Gastrocnemius medialis (tissue), 4 donors: ENCODE results near the gene EIF2B1. TPM values are rescaled to one million over a fixed set of nuclear protein-coding genes. Genes with fewer than 3 reads are reported as not detected.

ENCODE experiments used
- ATAC-seq, 2 donors: fragments of 150-250 bp; one replicate each; pipeline ENCODE4 v1.9.1; 2016
- DNase-seq, 2 donors: peaks; one replicate each; pipeline ENCODE4 v3.0.0-alpha.2; 2019
- H3K27ac ChIP-seq, 4 donors: fragments of 200-600 bp; sonication (generic); 1 replicate in 1 of 4; 2 replicates in 3 of 4; pipeline ENCODE4 v1.5.1; 2016 to 2018; ENCODE audit warnings: mild to moderate bottlenecking in 2 of 4, moderate library complexity in 1 of 4
- H3K27me3 ChIP-seq, 3 donors: fragments of 200-600 bp; sonication (generic) in 2 of 3; 1 replicate in 1 of 3; 2 replicates in 2 of 3; pipeline versions ENCODE4 v1.5.1 to v1.6.0; 2016 to 2019; ENCODE audit warnings: mild to moderate bottlenecking in 1 of 3, moderate library complexity in 1 of 3
- H3K36me3 ChIP-seq, 2 donors: fragments of 200-600 bp; sonication (generic) in 1 of 2; one replicate each; pipeline ENCODE4 v1.5.1; 2017 to 2018
- H3K4me1 ChIP-seq, 2 donors: fragments of 200-600 bp; sonication (generic) in 1 of 2; one replicate each; pipeline ENCODE4 v1.5.1; 2016 to 2017; ENCODE audit warnings: mild to moderate bottlenecking in 2 of 2
- H3K4me3 ChIP-seq, 4 donors: fragments of 200-600 bp; sonication (generic) in 3 of 4; 1 replicate in 1 of 4; 2 replicates in 3 of 4; pipeline ENCODE4 v1.5.1; 2016 to 2019; ENCODE audit warnings: mild to moderate bottlenecking in 2 of 4
- H3K9me3 ChIP-seq, 3 donors: fragments of 200-600 bp; sonication (generic) in 2 of 3; 1 replicate in 1 of 3; 2 replicates in 2 of 3; pipeline ENCODE4 v1.5.1; 2016 to 2019
- CTCF ChIP-seq, 5 experiments: fragments of 450-650 bp in 3 of 5; fragments of 200-600 bp in 2 of 5; sonication (generic) in 2 of 5; IDR thresholded peaks in 4 of 5; conservative IDR thresholded peaks in 1 of 5; 1 replicate in 4 of 5; 2 replicates in 1 of 5; pipeline ENCODE4 v1.5.1; 2016 to 2019; ENCODE audit warnings: antibody characterized with exemption in 5 of 5, mild to moderate bottlenecking in 3 of 5, moderate library complexity in 3 of 5
- POLR2A ChIP-seq, 2 donors: fragments of 450-650 bp; IDR thresholded peaks; one replicate each; pipeline ENCODE4 v1.6.1; 2017; ENCODE audit warnings: antibody characterized with exemption in 2 of 2, mild to moderate bottlenecking in 2 of 2, moderate library complexity in 2 of 2
- in situ Hi-C, 4 donors: fragments of 200-750 bp; cut with MboI; loops; one replicate each; pipeline versions ENCODE4 v1.15.0 to v1.8.0; 2017; ENCODE audit warnings: low sequenced_read_pairs in 4 of 4
- intact Hi-C: fragments of 100-400 bp; cut with DNase I; formaldehyde crosslinking; loops from one replicate; pipeline ENCODE4 v1.15.1; 2023; ENCODE audit warnings: low total_unique reads
- total RNA-seq, 4 donors: library from RNA; depleted of rRNA; stranded (reverse); fragments of >200 nt; gene quantifications; one replicate each; pipeline versions ENCODE4 v1.1.0 to v1.2.3, GENCODE V29; 2016

EIF2B1 gene
- total RNA-seq, 4 donors from 2014 or later = 84.5 to 118 (median 112) TPM

- Histone ChIP-seq H3K4me1 (no peaks in the 10 kb centered on the region), H3K9me3 (no peaks in the 10 kb centered on the region), H3K36me3 (peaks cover 0 to 63% of the 10 kb centered on the region in 2 donors), H3K27me3 (no peaks in the 10 kb centered on the region), H3K27ac (no peak overlapping the region), H3K4me3 (no peak overlapping the region)
- intact Hi-C loops = no loop called here
- no peak for ATAC-seq
- in situ Hi-C loops = loop anchor here in 1 of 4 donors (25.0 kb wide), 1 partner anchor 1132 kb away; the partner anchor contains the start of gene ZCCHC8
- DNase-seq = no peak
- no peak for TF ChIP-seq POLR2A (IDR thresholded peaks at IDR 0.05)
- TF ChIP-seq CTCF (IDR thresholded peaks at IDR 0.05 in 4 of 5, conservative IDR thresholded peaks at IDR 0.05 in 1 of 5) = no peak
These were observed 10.4 kb upstream of the EIF2B1 start for GRCh38 chr12:123643911-123644310.

- H3K9me3 ChIP-seq = no peaks in the 10 kb centered on the region
- in situ Hi-C loops = loop anchor here in 1 of 4 donors (25.0 kb wide), 1 partner anchor 1122 kb away; the partner anchor contains the start of gene ZCCHC8
- H3K27ac ChIP-seq = peak overlapping the region; percentile 74 to 89 (median 84)
- ATAC-seq (no peak), DNase-seq (no peak)
- peaks cover 0 to 31% of the 10 kb centered on the region in 2 donors for H3K36me3 ChIP-seq
- H3K4me1 ChIP-seq = peaks cover 12% of the 10 kb centered on the region in 2 donors
- intact Hi-C loops = loop anchor here (5.0 kb wide), 1 partner anchor 38 kb away; the partner anchor contains the start of gene TCTN2
- no peaks in the 10 kb centered on the region for H3K27me3 ChIP-seq
- peak overlapping the region; percentile 86 to 97 (median 95) for H3K4me3 ChIP-seq
- TF ChIP-seq CTCF (IDR thresholded peaks at IDR 0.05 in 4 of 5, conservative IDR thresholded peaks at IDR 0.05 in 1 of 5) = no peak
- no peak for TF ChIP-seq POLR2A (IDR thresholded peaks at IDR 0.05)
These were observed 666 bp upstream of the EIF2B1 start for GRCh38 chr12:123634142-123634561.

- no peak for ATAC-seq
- Histone ChIP-seq H3K27ac (no peak overlapping the region), H3K9me3 (no peaks in the 10 kb centered on the region), H3K4me3 (no peak overlapping the region), H3K36me3 (peaks cover 10 to 86% of the 10 kb centered on the region in 2 donors), H3K4me1 (no peaks in the 10 kb centered on the region), H3K27me3 (no peaks in the 10 kb centered on the region)
- intact Hi-C loops = no loop called here
- DNase-seq = no peak
- in situ Hi-C loops = no loop called here
- TF ChIP-seq CTCF (IDR thresholded peaks at IDR 0.05 in 4 of 5, conservative IDR thresholded peaks at IDR 0.05 in 1 of 5) (no peak), POLR2A (IDR thresholded peaks at IDR 0.05) (no peak)
These were observed 11.6 kb downstream of the EIF2B1 start for GRCh38 chr12:123621619-123622530.

- no peaks in the 10 kb centered on the region for H3K9me3 ChIP-seq
- in situ Hi-C loops (no loop called here), intact Hi-C loops (no loop called here)
- no peak overlapping the region for H3K27ac ChIP-seq
- no peaks in the 10 kb centered on the region for H3K4me1 ChIP-seq
- no peak overlapping the region for H3K4me3 ChIP-seq
- TF ChIP-seq CTCF (IDR thresholded peaks at IDR 0.05 in 4 of 5, conservative IDR thresholded peaks at IDR 0.05 in 1 of 5) (no peak), POLR2A (IDR thresholded peaks at IDR 0.05) (no peak)
- H3K27me3 ChIP-seq = no peaks in the 10 kb centered on the region
- H3K36me3 ChIP-seq = peaks cover 15 to 86% of the 10 kb centered on the region in 2 donors
- no peak for ATAC-seq
- DNase-seq = no peak
These were observed 12.4 kb downstream of the EIF2B1 start for GRCh38 chr12:123621101-123621500.
